Endothelial cell of umbilical vein (primary cell): ENCODE measurements around the gene ZCWPW1. TPM values are rescaled to one million over a fixed set of nuclear protein-coding genes. Genes with fewer than 3 reads are reported as not detected.

Experiments
- BruUV-seq: library from RNA; stranded (reverse); fragments of 400-500 nt; replicated peaks from 2 replicates; lab custom pipeline; 2021; lab: Mats Ljungman, UMichigan
- CTCF ChIA-PET: fragments of 300-600, 350-600 bp; sonication (Branson Sonifier 250); formaldehyde crosslinking; loops from one replicate; lab custom pipeline; 2021; ENCODE audit warnings: antibody characterized with exemption, inconsistent platforms; lab: Charles Lee
- POLR2A ChIA-PET: fragments of 300-600, 350-600 bp; sonication (Branson Sonifier 250); formaldehyde crosslinking; loops from one replicate; lab custom pipeline; 2021; ENCODE audit warnings: antibody characterized with exemption, inconsistent platforms; lab: Charles Lee
- DNase-seq: peaks from one replicate; pipeline ENCODE4 v3.0.0-alpha.2; 2011; ENCODE audit warnings: low read depth, low spot score
- FAIRE-seq: peaks from 2 replicates; lab custom pipeline; 2011; peaks lifted over from hg19 to GRCh38; lab: Jason Lieb, UNC
- H2AFZ ChIP-seq: 2 replicates; pipeline ENCODE4 v1.6.0; 2012; ENCODE audit warnings: low read depth, low read length, control low read depth, inconsistent platforms
- H3K27ac ChIP-seq: 2 replicates; pipeline ENCODE4 v1.5.1; 2011; ENCODE audit warnings: low read depth, mild to moderate bottlenecking, control low read depth, low read length, moderate library complexity; ENCODE audit not compliant: insufficient read depth
- H3K27me3 ChIP-seq, 2 experiments: 2 replicates each; pipeline versions ENCODE4 v1.6.0 to v1.6.1; 2011; ENCODE audit warnings: low read length in 2 of 2, mixed read lengths in 1 of 2; ENCODE audit not compliant: control insufficient read depth in 2 of 2, insufficient read depth in 2 of 2
- H3K36me3 ChIP-seq, 2 experiments: 2 replicates in 1 of 2; 3 replicates in 1 of 2; pipeline ENCODE4 v1.5.1; 2011; ENCODE audit warnings: low read length in 2 of 2, mild to moderate bottlenecking in 1 of 2, moderate library complexity in 1 of 2; ENCODE audit not compliant: control insufficient read depth in 2 of 2, insufficient read depth in 2 of 2; ENCODE audit errors: extremely low read depth in 1 of 2
- H3K4me1 ChIP-seq: 3 replicates; pipeline ENCODE4 v1.5.1; 2011; ENCODE audit warnings: mild to moderate bottlenecking, low read length; ENCODE audit not compliant: control insufficient read depth, insufficient read depth; ENCODE audit errors: extremely low read depth
- H3K4me2 ChIP-seq: 2 replicates; pipeline ENCODE4 v1.6.1; 2011; ENCODE audit warnings: low read length, control low read depth, mixed read lengths; ENCODE audit not compliant: insufficient read depth
- H3K4me3 ChIP-seq, 3 experiments: fragments of 200-600 bp in 1 of 3; sonication (generic), shearing (Covaris generic) in 1 of 3; replicated peaks in 1 of 3; 2 replicates each; pipeline ENCODE4 v1.5.1; 2011 to 2016; ENCODE audit warnings: control low read depth in 3 of 3, low read length in 3 of 3, mild to moderate bottlenecking in 2 of 3, inconsistent platforms in 1 of 3, low read depth in 1 of 3, moderate library complexity in 1 of 3; ENCODE audit not compliant: insufficient read depth in 1 of 3
- H3K79me2 ChIP-seq: 2 replicates; pipeline ENCODE4 v1.6.0; 2012; ENCODE audit warnings: low read length, inconsistent platforms; ENCODE audit not compliant: control insufficient read depth, insufficient read depth
- H3K9ac ChIP-seq: replicated peaks from 2 replicates; pipeline ENCODE3; 2011; ENCODE audit warnings: low read length, control low read depth; ENCODE audit not compliant: insufficient read depth; ENCODE audit errors: extremely low read depth
- H3K9me1 ChIP-seq: replicated peaks from 3 replicates; pipeline ENCODE4 v1.6.0; 2011; ENCODE audit warnings: mild to moderate bottlenecking, low read length; ENCODE audit not compliant: control insufficient read depth, insufficient read depth; ENCODE audit errors: extremely low read depth
- H3K9me3 ChIP-seq: replicated peaks from 2 replicates; pipeline ENCODE4 v1.5.1; 2012; ENCODE audit warnings: low read length, inconsistent platforms; ENCODE audit not compliant: control insufficient read depth, insufficient read depth
- H4K20me1 ChIP-seq: replicated peaks from 2 replicates; pipeline ENCODE3; 2011; ENCODE audit warnings: mild to moderate bottlenecking, low read length; ENCODE audit not compliant: control insufficient read depth, insufficient read depth; ENCODE audit errors: extremely low read depth
- CTCF ChIP-seq, 2 donors: IDR thresholded peaks; 1 replicate in 1 of 2; 2 replicates in 1 of 2; pipeline ENCODE4 v1.5.1; 2011; ENCODE audit warnings: low read length in 2 of 2, mild to moderate bottlenecking in 2 of 2, moderate library complexity in 2 of 2, control low read depth in 1 of 2, inconsistent platforms in 1 of 2, low read depth in 1 of 2; ENCODE audit not compliant: insufficient read depth in 1 of 2; ENCODE audit errors: extremely low read depth in 1 of 2
- EZH2 ChIP-seq: IDR thresholded peaks from 2 replicates; pipeline ENCODE4 v1.6.1; 2012; ENCODE audit warnings: borderline replicate concordance, low read depth, mild to moderate bottlenecking, moderate library complexity, low read length, inconsistent platforms; ENCODE audit not compliant: severe bottlenecking
- FOS ChIP-seq: IDR thresholded peaks from 2 replicates; pipeline ENCODE4 v1.6.1; 2011; ENCODE audit warnings: mild to moderate bottlenecking, low read length, moderate library complexity, borderline replicate concordance; ENCODE audit not compliant: insufficient read depth
- GATA2 ChIP-seq: IDR thresholded peaks from 2 replicates; pipeline ENCODE4 v1.7.0; 2011; ENCODE audit warnings: low read depth, mild to moderate bottlenecking, moderate library complexity, mixed read lengths, low read length; ENCODE audit not compliant: insufficient read length, insufficient read depth
- JUN ChIP-seq: IDR thresholded peaks from 2 replicates; pipeline ENCODE4 v1.6.1; 2011; ENCODE audit warnings: borderline replicate concordance, low read depth; ENCODE audit not compliant: insufficient read length, insufficient read depth
- MAX ChIP-seq: IDR thresholded peaks from 2 replicates; pipeline ENCODE4 v1.6.1; 2011; ENCODE audit not compliant: insufficient read depth, insufficient read length
- MYC ChIP-seq: IDR thresholded peaks from one replicate; pipeline ENCODE4 v1.6.1; 2011; ENCODE audit warnings: mild to moderate bottlenecking, low read depth, low read length
- POLR2A ChIP-seq: IDR thresholded peaks from 2 replicates; pipeline ENCODE4 v1.6.1; 2012; ENCODE audit warnings: low read depth, mild to moderate bottlenecking, control low read depth, low read length
- POLR2AphosphoS5 ChIP-seq: IDR thresholded peaks from 2 replicates; pipeline ENCODE4 v1.6.1; 2012; ENCODE audit warnings: low read depth, mild to moderate bottlenecking, control low read depth, low read length, moderate library complexity; ENCODE audit not compliant: insufficient read depth
- dilution Hi-C: fragments of 300-500 bp; cut with MboI; formaldehyde crosslinking; loops from one replicate; pipeline ENCODE4 v1.15.0; 2019; ENCODE audit warnings: low sequenced_read_pairs; ENCODE audit not compliant: extremely low pct_ligation_motif_present
- intact Hi-C: fragments of 100-400 bp; cut with micrococcal nuclease; formaldehyde crosslinking; loops from one replicate; pipeline ENCODE4 v1.10.0; 2022
- polyA plus RNA-seq, 4 experiments: library from polyadenylated mRNA; depleted of rRNA in 3 of 4; stranded (reverse) in 3 of 4; unstranded in 1 of 4; fragments of >200 nt; gene quantifications; 2 replicates each; pipeline versions ENCODE4 v1.2.1 to v1.2.3, GENCODE V29; 2011 to 2012; ENCODE audit warnings: missing spikeins in 1 of 4
- total RNA-seq: library from RNA; stranded (reverse); gene quantifications from 2 replicates; pipeline ENCODE4 v1.2.3, GENCODE V29; 2021

The ZCWPW1 gene
- total and polyA plus RNA-seq, 2 donors (not counting 3 experiments of a cell fraction or from before 2014, with no cell fraction given), result 0.31 to 0.32 TPM

GRCh38 chr7:100434297-100435144 lies 6.0 kb upstream of the ZCWPW1 start:
- no peak overlapping the region for H2AFZ ChIP-seq
- no peak overlapping the region for H3K27ac ChIP-seq
- DNase-seq, result no peak
- H3K9ac ChIP-seq, result peak overlapping the region; percentile 93
- peaks cover 5 to 20% of the 10 kb centered on the region in 2 experiments for H3K36me3 ChIP-seq
- intact Hi-C loops (no loop called here), dilution Hi-C loops (no loop called here)
- H3K9me1 ChIP-seq, result no peaks in the 10 kb centered on the region
- no peaks in the 10 kb centered on the region for H3K27me3 ChIP-seq
- H3K9me3 ChIP-seq, result no peaks in the 10 kb centered on the region
- ChIA-PET POLR2A (interaction anchor here (1.4 kb wide), 1 partner anchor 10 kb away, joined by 3 read pairs; no protein-coding TSS in a partner anchor), CTCF (interaction anchor here (1.0 to 1.4 kb wide), 2 partner anchors 16 to 21 kb away, joined by 4 to 6 read pairs; no protein-coding TSS in a partner anchor)
- H3K79me2 ChIP-seq, result peaks cover 49% of the 10 kb centered on the region
- H4K20me1 ChIP-seq, result no peaks in the 10 kb centered on the region
- H3K4me2 ChIP-seq, result peak overlapping the region; percentile 27
- TF ChIP-seq GATA2 (no peak), JUN (no peak), MAX (no peak), POLR2AphosphoS5 (no peak), FOS (no peak), POLR2A (no peak), MYC (no peak), EZH2 (no peak), CTCF (IDR thresholded peaks at IDR 0.05; ENCODE audit: extremely low read depth in 1 of 2, insufficient read depth in 1 of 2, low read depth in 1 of 2, low read length in 2 of 2) (no peak)
- FAIRE-seq, result no peak
- peak overlapping the region in 2 of 3 experiments; percentile 54 to 81 for H3K4me3 ChIP-seq
- H3K4me1 ChIP-seq, result peaks cover 30% of the 10 kb centered on the region
- TSS peak; percentile 35 for BruUV-seq
